ENCODE measurements around the gene GJD2. TPM values are rescaled to one million over a fixed set of nuclear protein-coding genes. Genes with fewer than 3 reads are reported as not detected.
A peak's percentile ranks its signal among the peaks of the same experiment; 100 is the strongest.

Gene GJD2
- total RNA-seq, 1 experiment from 2014 or later = not detected

- no peak for DNase-seq (ENCODE audit: low read depth)
Observed at GRCh38 chr15:34724481-34724880, 30.3 kb downstream of the GJD2 start.

- peak; percentile 82 for DNase-seq (ENCODE audit: low read depth)
Observed at GRCh38 chr15:34722439-34722836, 32.4 kb downstream of the GJD2 start.

GRCh38 chr15:34721802-34722438, 32.9 kb downstream of the GJD2 start:
- DNase-seq (ENCODE audit: low read depth) = peak; percentile 88

GRCh38 chr15:34721157-34721801, 33.5 kb downstream of the GJD2 start:
- no peak for DNase-seq (ENCODE audit: low read depth)

- no peak for DNase-seq (ENCODE audit: low read depth)
Observed at GRCh38 chr15:34719695-34720094, 35.1 kb downstream of the GJD2 start.

- no peak for DNase-seq (ENCODE audit: low read depth)
Observed at GRCh38 chr15:34718681-34719665, 35.8 kb downstream of the GJD2 start.

- no peak for DNase-seq (ENCODE audit: low read depth)
Observed at GRCh38 chr15:34717729-34718128, 37.1 kb downstream of the GJD2 start.

- DNase-seq (ENCODE audit: low read depth) = no peak
Observed at GRCh38 chr15:34716111-34716510, 38.7 kb downstream of the GJD2 start.

- DNase-seq (ENCODE audit: low read depth) = no peak
Observed at GRCh38 chr15:34714476-34715121, 40.2 kb downstream of the GJD2 start.

GRCh38 chr15:34713635-34714034, 41.2 kb downstream of the GJD2 start:
- DNase-seq (ENCODE audit: low read depth) = no peak

GRCh38 chr15:34709866-34710265, 44.9 kb downstream of the GJD2 start:
- no peak for DNase-seq (ENCODE audit: low read depth)

GRCh38 chr15:34708422-34708821, 46.4 kb downstream of the GJD2 start:
- peak; percentile 67 for DNase-seq (ENCODE audit: low read depth)

GRCh38 chr15:34701536-34701935, 53.3 kb downstream of the GJD2 start:
- DNase-seq (ENCODE audit: low read depth) = no peak

Other genes with a start within 250 kb of the GJD2 start
- gene GOLGA8B, start 171.3 kb downstream of the GJD2 start, total RNA-seq (2014; rRNA removed; shearing (Covaris generic)) = 9.4 and 11.3 TPM in 2 replicates
- gene ACTC1, start 40.6 kb upstream of the GJD2 start, total RNA-seq (2014; rRNA removed; shearing (Covaris generic)) = not detected in 2 replicates
- 31.6 and 45.1 TPM in 2 replicates for gene AQR, start 214.7 kb upstream of the GJD2 start, total RNA-seq (2014; rRNA removed; shearing (Covaris generic))
- gene ZNF770, start 233.3 kb upstream of the GJD2 start, total RNA-seq (2014; rRNA removed; shearing (Covaris generic)) = 23.4 and 24.4 TPM in 2 replicates

Data from RPMI7951 (cell line).